Effector CD8-positive, alpha-beta T cell (primary cell): ENCODE measurements around the gene ADAMTS3.

Experiments
- DNase-seq: peaks from one replicate; lab custom pipeline; 2025; lab: John Stamatoyannopoulos, UW

ADAMTS3 gene

GRCh38 chr4:72348701-72349100, 220.3 kb downstream of the ADAMTS3 start:
- no peak for DNase-seq

- DNase-seq: no peak
These were observed 224.6 kb downstream of the ADAMTS3 start for GRCh38 chr4:72344418-72344817.

- no peak for DNase-seq
These were observed 227.6 kb downstream of the ADAMTS3 start for GRCh38 chr4:72341432-72341820.

- no peak for DNase-seq
These were observed 228.1 kb downstream of the ADAMTS3 start for GRCh38 chr4:72340803-72341431.

GRCh38 chr4:72338060-72338459, 231.0 kb downstream of the ADAMTS3 start:
- DNase-seq: no peak

GRCh38 chr4:72330381-72330780, 238.6 kb downstream of the ADAMTS3 start:
- DNase-seq: no peak

- DNase-seq: no peak
These were observed 242.1 kb downstream of the ADAMTS3 start for GRCh38 chr4:72326692-72327632.

GRCh38 chr4:72325215-72325614, 243.8 kb downstream of the ADAMTS3 start:
- DNase-seq: no peak

- no peak for DNase-seq
These were observed 245.8 kb downstream of the ADAMTS3 start for GRCh38 chr4:72323227-72323626.

- DNase-seq: no peak
These were observed 248.6 kb downstream of the ADAMTS3 start for GRCh38 chr4:72320223-72320948.

GRCh38 chr4:72319601-72320021, 249.4 kb downstream of the ADAMTS3 start:
- DNase-seq: no peak

- DNase-seq: no peak
These were observed 250.4 kb downstream of the ADAMTS3 start for GRCh38 chr4:72318421-72319170.

GRCh38 chr4:72314869-72315268, 254.2 kb downstream of the ADAMTS3 start:
- DNase-seq: no peak

GRCh38 chr4:72313121-72313520, 255.9 kb downstream of the ADAMTS3 start:
- DNase-seq: no peak

GRCh38 chr4:72312032-72312650, 256.9 kb downstream of the ADAMTS3 start:
- no peak for DNase-seq

- DNase-seq: no peak
These were observed 257.7 kb downstream of the ADAMTS3 start for GRCh38 chr4:72311291-72311690.

GRCh38 chr4:72305620-72306019, 263.4 kb downstream of the ADAMTS3 start:
- no peak for DNase-seq

GRCh38 chr4:72305080-72305479, 263.9 kb downstream of the ADAMTS3 start:
- DNase-seq: no peak

- peak; percentile 3 for DNase-seq
These were observed 265.9 kb downstream of the ADAMTS3 start for GRCh38 chr4:72302981-72303704.

- no peak for DNase-seq
These were observed 267.3 kb downstream of the ADAMTS3 start for GRCh38 chr4:72301759-72302158.

- no peak for DNase-seq
These were observed 268.9 kb downstream of the ADAMTS3 start for GRCh38 chr4:72300126-72300525.
